ENCODE measurements around the gene SNCAIP.

SNCAIP gene

GRCh38 chr5:122367456-122367855 lies 55.4 kb downstream of the SNCAIP start:
- FAIRE-seq (no peak), DNase-seq (ENCODE audit: insufficient read length, low spot score) (no peak)
- no peak for TF ChIP-seq CTCF (IDR thresholded peaks at IDR 0.05; ENCODE audit: insufficient read depth, missing control alignments)

GRCh38 chr5:122368510-122369251 lies 56.6 kb downstream of the SNCAIP start:
- no peak for FAIRE-seq

GRCh38 chr5:122369253-122369815 lies 57.3 kb downstream of the SNCAIP start:
- no peak for TF ChIP-seq CTCF (IDR thresholded peaks at IDR 0.05; ENCODE audit: insufficient read depth, missing control alignments)
- FAIRE-seq (no peak), DNase-seq (ENCODE audit: insufficient read length, low spot score) (no peak)

More at GRCh38 chr5:122368510-122369251, 56.6 kb downstream of the SNCAIP start:
- no peak for TF ChIP-seq CTCF (IDR thresholded peaks at IDR 0.05; ENCODE audit: insufficient read depth, missing control alignments)
- no peak for DNase-seq (ENCODE audit: insufficient read length, low spot score)

GRCh38 chr5:122371511-122372151 lies 59.6 kb downstream of the SNCAIP start:
- no peak for FAIRE-seq
- TF ChIP-seq CTCF (IDR thresholded peaks at IDR 0.05; ENCODE audit: insufficient read depth, missing control alignments) = no peak
- no peak for DNase-seq (ENCODE audit: insufficient read length, low spot score)

GRCh38 chr5:122374110-122374509 lies 62.1 kb downstream of the SNCAIP start:
- TF ChIP-seq CTCF (IDR thresholded peaks at IDR 0.05; ENCODE audit: insufficient read depth, missing control alignments) = no peak
- DNase-seq (ENCODE audit: insufficient read length, low spot score) (no peak), FAIRE-seq (no peak)

GRCh38 chr5:122375801-122376200 lies 63.8 kb downstream of the SNCAIP start:
- FAIRE-seq = no peak
- no peak for DNase-seq (ENCODE audit: insufficient read length, low spot score)
- TF ChIP-seq CTCF (IDR thresholded peaks at IDR 0.05; ENCODE audit: insufficient read depth, missing control alignments) = no peak

GRCh38 chr5:122376250-122376649 lies 64.2 kb downstream of the SNCAIP start:
- DNase-seq (ENCODE audit: insufficient read length, low spot score) (no peak), FAIRE-seq (no peak)
- TF ChIP-seq CTCF (IDR thresholded peaks at IDR 0.05; ENCODE audit: insufficient read depth, missing control alignments) = no peak

Measured in D721Med (cell line).